ENCODE data around the gene OR2J1. TPM values are rescaled to one million over a fixed set of nuclear protein-coding genes. Genes with fewer than 3 reads are reported as not detected.

The OR2J1 gene
- polyA plus RNA-seq, 1 of the 3 experiments (the other 2 are of a cell fraction): not detected

DNA sequence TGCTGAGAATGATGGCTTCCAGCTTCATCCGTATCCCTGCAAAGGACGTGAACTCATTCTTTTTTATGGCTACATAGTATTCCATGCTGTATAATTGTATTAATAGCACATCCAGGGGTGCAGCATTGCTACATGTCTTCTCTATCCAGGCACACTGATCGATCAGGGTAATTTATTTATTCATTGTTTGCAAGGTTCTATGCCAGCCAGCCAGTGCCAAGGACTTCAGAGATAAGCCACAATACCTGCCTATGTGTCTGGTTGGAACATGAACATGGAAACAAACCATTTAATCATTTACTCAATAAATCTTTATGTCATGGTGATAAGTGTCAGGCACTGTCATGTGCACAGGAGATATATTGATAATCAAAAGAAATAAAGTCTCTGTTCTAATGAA, 6.3 kb upstream of the OR2J1 start:
- no peak for TF ChIP-seq RXRA (IDR thresholded peaks at IDR 0.05; ENCODE audit: borderline replicate concordance, low read depth)
- no peak for TF ChIP-seq NRF1 (IDR thresholded peaks at IDR 0.05; ENCODE audit: low read depth, low read length)
- TF ChIP-seq RAD21 (IDR thresholded peaks at IDR 0.05; ENCODE audit: low read length): no peak
- TF ChIP-seq EP300 (IDR thresholded peaks at IDR 0.05; ENCODE audit: borderline replicate concordance in 1 of 2, low read depth in 1 of 2, low read length in 1 of 2): no peak
- TF ChIP-seq CHD2 (IDR thresholded peaks at IDR 0.05; ENCODE audit: low read length, partially characterized antibody): no peak
- TF ChIP-seq YY1 (IDR thresholded peaks at IDR 0.05; ENCODE audit: low read depth): no peak
- no peak for TF ChIP-seq ELF1 (IDR thresholded peaks at IDR 0.05)
- TF ChIP-seq SMC3 (IDR thresholded peaks at IDR 0.05; ENCODE audit: low read depth, low read length): no peak
- no peak for TF ChIP-seq GABPA (IDR thresholded peaks at IDR 0.05; ENCODE audit: low read depth)
- TF ChIP-seq TCF12 (IDR thresholded peaks at IDR 0.05): no peak
- Histone ChIP-seq H3K4me1 (ENCODE audit: control insufficient read depth in 1 of 2, insufficient read depth in 2 of 2, low read depth in 1 of 2, low read length in 1 of 2) (no peaks in the 10 kb centered on the region), H3K4me2 (no peak overlapping the region), H3K4me3 (ENCODE audit: low read depth in 2 of 2, low read length in 1 of 2) (no peak overlapping the region), H3K9ac (no peak overlapping the region), H3K9me2 (no peaks in the 10 kb centered on the region), H3K27me3 (ENCODE audit: insufficient read depth) (no peaks in the 10 kb centered on the region), H3K36me3 (replicated peaks in 1 of 2; ENCODE audit: control insufficient read depth in 1 of 2, insufficient read depth in 2 of 2, low read length in 1 of 2) (no peaks in the 10 kb centered on the region), H3K27ac (ENCODE audit: low read depth in 2 of 2, low read length in 1 of 2) (no peak overlapping the region), H3F3A (replicated peaks; ENCODE audit: insufficient read depth) (no peaks in the 10 kb centered on the region), H3K79me2 (ENCODE audit: insufficient read depth) (no peaks in the 10 kb centered on the region), H4K20me1 (ENCODE audit: insufficient read depth) (no peaks in the 10 kb centered on the region), H3K9me3 (no peaks in the 10 kb centered on the region), H2AFZ (ENCODE audit: low read depth) (no peak overlapping the region)
- ChIA-PET POLR2A (no interaction called here), CTCF (no interaction called here)
- DNase-seq: no peak
- WGBS (ENCODE audit: low lambda C conversion rate): 3% methylated on average over 3 of the region's 3 CpGs

DNA sequence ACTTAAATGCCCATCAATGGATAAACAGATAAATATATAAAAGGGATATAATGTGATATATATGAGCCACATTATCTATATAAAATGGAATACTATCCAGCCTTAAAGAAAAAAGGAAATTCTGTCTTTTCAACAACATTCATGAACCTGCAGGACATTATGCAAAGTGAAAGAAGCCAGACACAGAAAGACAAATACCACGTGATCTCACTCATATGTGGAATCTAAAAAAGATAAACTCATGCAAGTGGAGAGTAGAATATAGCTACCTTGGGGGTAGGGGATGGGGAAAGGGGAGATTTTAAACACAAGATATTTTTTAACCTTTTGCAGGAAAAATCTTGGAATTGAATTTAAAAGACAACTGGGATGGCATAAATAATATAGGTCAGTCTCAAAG, 1.5 kb upstream of the OR2J1 start:
- WGBS (ENCODE audit: low lambda C conversion rate): 0% methylated on average over 1 of the region's 1 CpG
- DNase-seq: no peak
- H3K9me3 ChIP-seq: no peaks in the 10 kb centered on the region
- no peak overlapping the region for H3K9ac ChIP-seq
- CTCF ChIA-PET: no interaction called here
- no peak overlapping the region for H2AFZ ChIP-seq (ENCODE audit: low read depth)
- H3K4me2 ChIP-seq: no peak overlapping the region
- no peaks in the 10 kb centered on the region for H3K36me3 ChIP-seq (replicated peaks in 1 of 2; ENCODE audit: control insufficient read depth in 1 of 2, insufficient read depth in 2 of 2, low read length in 1 of 2)
- POLR2A ChIA-PET: no interaction called here
- no peaks in the 10 kb centered on the region for H3K9me2 ChIP-seq
- no peak overlapping the region for H3K4me3 ChIP-seq (ENCODE audit: low read depth in 2 of 2, low read length in 1 of 2)
- no peaks in the 10 kb centered on the region for H3K4me1 ChIP-seq (ENCODE audit: control insufficient read depth in 1 of 2, insufficient read depth in 2 of 2, low read depth in 1 of 2, low read length in 1 of 2)
- TF ChIP-seq CHD2 (IDR thresholded peaks at IDR 0.05; ENCODE audit: low read length, partially characterized antibody) (no peak), TCF12 (IDR thresholded peaks at IDR 0.05) (no peak), SIN3A (IDR thresholded peaks at IDR 0.05; ENCODE audit: borderline replicate concordance, low read depth, low read length) (no peak), RFX5 (IDR thresholded peaks at IDR 0.05; ENCODE audit: low read length) (no peak), FOSL2 (IDR thresholded peaks at IDR 0.05; ENCODE audit: borderline replicate concordance, low read depth) (no peak), NRF1 (IDR thresholded peaks at IDR 0.05; ENCODE audit: low read depth, low read length) (no peak), MEF2A (IDR thresholded peaks at IDR 0.05; ENCODE audit: borderline replicate concordance, low read depth) (no peak), TAF1 (IDR thresholded peaks at IDR 0.05; ENCODE audit: borderline replicate concordance, low read depth, low read length) (no peak)
- TF ChIP-seq, protein P1, sequence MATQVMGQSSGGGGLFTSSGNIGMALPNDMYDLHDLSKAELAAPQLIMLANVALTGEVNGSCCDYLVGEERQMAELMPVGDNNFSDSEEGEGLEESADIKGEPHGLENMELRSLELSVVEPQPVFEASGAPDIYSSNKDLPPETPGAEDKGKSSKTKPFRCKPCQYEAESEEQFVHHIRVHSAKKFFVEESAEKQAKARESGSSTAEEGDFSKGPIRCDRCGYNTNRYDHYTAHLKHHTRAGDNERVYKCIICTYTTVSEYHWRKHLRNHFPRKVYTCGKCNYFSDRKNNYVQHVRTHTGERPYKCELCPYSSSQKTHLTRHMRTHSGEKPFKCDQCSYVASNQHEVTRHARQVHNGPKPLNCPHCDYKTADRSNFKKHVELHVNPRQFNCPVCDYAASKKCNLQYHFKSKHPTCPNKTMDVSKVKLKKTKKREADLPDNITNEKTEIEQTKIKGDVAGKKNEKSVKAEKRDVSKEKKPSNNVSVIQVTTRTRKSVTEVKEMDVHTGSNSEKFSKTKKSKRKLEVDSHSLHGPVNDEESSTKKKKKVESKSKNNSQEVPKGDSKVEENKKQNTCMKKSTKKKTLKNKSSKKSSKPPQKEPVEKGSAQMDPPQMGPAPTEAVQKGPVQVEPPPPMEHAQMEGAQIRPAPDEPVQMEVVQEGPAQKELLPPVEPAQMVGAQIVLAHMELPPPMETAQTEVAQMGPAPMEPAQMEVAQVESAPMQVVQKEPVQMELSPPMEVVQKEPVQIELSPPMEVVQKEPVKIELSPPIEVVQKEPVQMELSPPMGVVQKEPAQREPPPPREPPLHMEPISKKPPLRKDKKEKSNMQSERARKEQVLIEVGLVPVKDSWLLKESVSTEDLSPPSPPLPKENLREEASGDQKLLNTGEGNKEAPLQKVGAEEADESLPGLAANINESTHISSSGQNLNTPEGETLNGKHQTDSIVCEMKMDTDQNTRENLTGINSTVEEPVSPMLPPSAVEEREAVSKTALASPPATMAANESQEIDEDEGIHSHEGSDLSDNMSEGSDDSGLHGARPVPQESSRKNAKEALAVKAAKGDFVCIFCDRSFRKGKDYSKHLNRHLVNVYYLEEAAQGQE (IDR thresholded peaks at IDR 0.05; ENCODE audit: low read depth, low read length): no peak
- no peaks in the 10 kb centered on the region for H3K79me2 ChIP-seq (ENCODE audit: insufficient read depth)
- no peaks in the 10 kb centered on the region; the same call in 1 of the 2 replicates for H3K27me3 ChIP-seq (ENCODE audit: insufficient read depth)
- H3F3A ChIP-seq (replicated peaks; ENCODE audit: insufficient read depth): no peaks in the 10 kb centered on the region
- H4K20me1 ChIP-seq (ENCODE audit: insufficient read depth): no peaks in the 10 kb centered on the region
- H3K27ac ChIP-seq (ENCODE audit: low read depth in 2 of 2, low read length in 1 of 2): no peak overlapping the region

Measured in SK-N-SH (cell line).